GM10847 (cell line): ENCODE data around the gene MRPL4.

Experiments
- POLR2A ChIP-seq: IDR thresholded peaks from 2 replicates; pipeline ENCODE4 v1.6.1; 2011; ENCODE audit not compliant: insufficient read length; ENCODE audit errors: extremely low read depth

The MRPL4 gene

DNA sequence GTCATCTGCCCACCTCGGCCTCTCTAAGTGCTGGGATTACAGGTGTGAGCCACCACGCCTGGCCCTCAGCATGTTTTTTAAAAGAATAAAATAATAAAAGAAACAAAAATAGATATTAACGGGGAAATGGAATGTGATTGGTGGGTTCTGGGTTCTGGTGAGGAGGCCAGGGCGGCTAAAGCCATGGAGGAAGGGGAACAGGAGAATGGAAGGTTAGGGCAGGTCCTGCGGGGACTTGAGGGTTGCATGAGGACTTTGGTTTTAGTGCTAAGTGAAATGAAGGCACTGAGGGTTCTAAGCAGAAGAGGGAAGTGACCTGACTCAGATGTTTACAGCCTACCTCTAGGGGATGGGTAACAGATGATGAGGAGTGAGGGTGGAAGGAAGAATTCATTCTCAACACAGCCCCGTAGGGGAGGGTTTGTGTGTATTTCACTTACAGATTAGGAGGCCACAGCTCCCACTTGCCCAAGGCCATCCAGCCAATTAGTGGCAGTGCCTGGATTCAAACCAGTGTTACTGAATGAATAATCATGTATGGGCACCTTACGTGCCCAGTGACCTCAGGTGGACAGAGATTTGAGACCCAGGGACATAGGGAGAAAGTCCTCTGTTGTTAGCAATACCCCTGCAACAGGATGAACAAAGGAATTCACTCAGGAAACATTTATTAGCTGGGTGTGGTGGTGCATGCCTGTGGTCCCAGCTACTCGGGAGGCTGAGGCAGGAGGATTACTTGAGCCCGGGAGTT is 6.7 kb upstream of the MRPL4 start:
- TF ChIP-seq POLR2A, result no peak

DNA sequence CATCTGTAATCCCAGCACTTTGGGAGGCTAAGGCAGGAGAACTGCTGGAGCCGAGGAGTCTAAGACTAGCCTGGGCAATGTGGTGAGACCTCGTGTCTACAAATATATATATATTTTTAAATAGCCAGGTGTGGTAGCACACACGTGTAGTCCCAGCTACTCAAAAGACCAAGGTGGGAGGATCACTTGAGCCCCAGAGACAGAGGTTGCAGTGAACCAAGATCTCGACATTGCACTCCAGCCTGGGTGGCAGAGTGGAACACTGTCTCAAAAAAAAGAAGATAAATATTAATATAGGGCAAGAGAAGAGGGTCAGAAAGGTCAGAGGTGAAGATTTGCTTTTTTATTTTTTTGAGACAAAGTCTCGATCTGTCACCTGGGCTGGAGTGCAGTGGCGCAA is 5.5 kb upstream of the MRPL4 start:
- TF ChIP-seq POLR2A, result no peak

DNA sequence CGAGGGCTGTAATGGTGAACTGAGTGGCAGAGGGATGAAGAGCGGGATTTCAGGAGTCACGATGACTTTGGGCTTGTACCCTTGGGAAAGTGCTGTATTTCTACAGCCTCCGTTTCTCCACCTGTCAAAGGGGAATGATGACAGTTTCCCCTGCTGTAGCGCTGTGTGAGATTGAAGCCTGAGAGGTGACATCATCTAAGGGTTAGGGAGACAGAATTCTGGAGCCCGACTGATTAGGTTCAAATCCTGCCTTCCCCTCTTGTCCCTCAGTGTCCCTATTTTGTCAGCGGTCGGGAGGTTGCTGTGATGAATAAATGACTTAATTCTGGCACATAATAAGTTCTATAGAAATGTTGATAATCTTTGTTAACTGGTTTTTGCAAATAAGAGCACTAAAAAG is 693 bp downstream of the MRPL4 start:
- TF ChIP-seq POLR2A, result no peak

DNA sequence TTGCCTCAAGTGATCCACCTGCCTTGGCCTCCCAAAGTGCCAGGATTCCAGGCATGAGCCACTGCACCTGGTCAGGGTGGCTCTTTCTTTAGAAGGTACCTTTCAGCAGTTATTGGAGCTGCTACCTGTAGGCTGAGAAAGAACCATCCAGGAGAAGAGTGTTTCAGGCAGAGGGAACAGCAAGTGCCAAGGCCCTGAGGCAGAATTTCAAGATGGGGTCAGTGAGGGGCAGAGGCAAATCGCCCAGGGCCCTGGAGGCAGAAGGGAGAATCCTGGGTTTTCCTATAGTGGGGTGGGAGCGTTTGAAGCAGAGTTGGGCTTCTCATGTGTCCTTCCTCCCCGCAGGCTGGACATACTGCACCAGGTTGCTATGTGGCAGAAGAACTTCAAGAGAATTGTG is 2.2 kb downstream of the MRPL4 start:
- no peak for TF ChIP-seq POLR2A

DNA sequence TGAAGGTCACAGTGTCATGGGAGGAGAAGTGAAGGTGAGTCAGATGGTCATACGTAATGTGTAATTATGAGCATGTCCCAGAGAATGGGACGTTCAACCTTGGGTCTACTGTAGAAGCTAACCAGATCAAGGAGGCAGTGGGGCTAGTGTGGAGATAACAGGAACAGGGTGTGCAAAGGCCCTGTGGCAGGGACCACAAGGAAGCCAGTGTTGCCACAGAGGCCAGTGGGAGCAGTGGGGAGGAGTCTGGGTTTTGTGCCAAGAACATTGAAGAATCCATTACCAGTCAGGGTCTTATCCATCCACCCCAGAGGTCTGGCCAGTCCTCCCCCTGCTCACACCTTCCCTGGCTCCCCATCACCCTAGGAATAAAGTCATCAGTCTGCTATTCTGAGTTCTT is 3.3 kb downstream of the MRPL4 start:
- no peak for TF ChIP-seq POLR2A

GRCh38 chr19:10256551-10256950 is 4.5 kb downstream of the MRPL4 start:
- no peak for TF ChIP-seq POLR2A

DNA sequence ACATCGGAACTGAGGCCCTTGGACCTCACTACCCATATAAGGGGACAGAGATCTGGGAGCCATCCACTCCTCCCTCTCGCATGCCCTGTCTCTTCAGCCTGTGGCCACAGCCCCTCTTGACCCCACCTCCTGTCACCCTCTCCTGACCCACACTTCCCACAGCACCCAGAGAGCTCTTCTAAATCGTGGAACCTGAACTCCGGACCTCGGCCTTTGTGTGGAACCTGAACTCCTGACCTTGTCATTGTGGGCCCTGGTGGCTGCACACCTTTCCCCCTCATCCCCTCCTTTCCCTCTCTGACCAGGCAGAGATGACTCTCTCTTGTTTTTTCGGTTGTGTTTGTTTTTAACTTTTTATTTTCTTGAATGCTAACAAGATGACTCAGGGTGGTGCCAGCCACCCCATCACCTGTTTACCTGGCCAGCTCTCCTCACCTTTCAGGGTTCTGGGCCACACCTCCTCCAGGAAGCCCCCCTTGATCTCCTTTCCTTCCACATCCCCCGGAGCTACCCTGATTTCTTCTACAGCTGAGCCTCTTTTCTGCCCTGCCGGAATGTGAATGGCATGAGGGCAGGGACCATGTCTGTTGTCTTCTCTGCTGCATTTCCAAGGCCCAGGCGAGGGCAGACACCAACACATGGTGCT is 5.1 kb downstream of the MRPL4 start:
- TF ChIP-seq POLR2A, result no peak

DNA sequence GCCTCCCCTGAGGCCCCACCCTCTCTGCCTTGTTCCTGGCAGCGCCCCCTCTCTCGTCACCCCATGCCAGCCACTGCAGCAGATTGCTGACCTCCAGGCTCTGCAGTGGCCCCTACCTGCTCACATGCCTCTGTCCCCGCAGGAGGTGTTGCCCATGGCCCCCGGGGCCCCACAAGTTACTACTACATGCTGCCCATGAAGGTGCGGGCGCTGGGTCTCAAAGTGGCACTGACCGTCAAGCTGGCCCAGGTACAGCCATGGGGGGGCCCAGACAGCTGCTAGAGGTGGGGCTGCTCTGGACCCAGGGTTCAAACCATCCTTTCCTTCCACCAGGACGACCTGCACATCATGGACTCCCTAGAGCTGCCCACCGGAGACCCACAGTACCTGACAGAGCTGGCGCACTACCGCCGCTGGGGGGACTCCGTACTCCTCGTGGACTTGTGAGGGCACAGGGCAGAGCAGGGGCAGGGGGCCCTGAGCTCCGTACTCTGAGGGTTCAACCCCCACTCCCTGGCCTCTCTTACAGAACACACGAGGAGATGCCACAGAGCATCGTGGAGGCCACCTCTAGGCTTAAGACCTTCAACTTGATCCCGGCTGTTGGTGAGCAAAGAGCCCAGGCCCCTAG is 6.2 kb downstream of the MRPL4 start:
- no peak for TF ChIP-seq POLR2A

- TF ChIP-seq POLR2A, result no peak
Measured at GRCh38 chr19:10259162-10259905, 7.3 kb downstream of the MRPL4 start.

DNA sequence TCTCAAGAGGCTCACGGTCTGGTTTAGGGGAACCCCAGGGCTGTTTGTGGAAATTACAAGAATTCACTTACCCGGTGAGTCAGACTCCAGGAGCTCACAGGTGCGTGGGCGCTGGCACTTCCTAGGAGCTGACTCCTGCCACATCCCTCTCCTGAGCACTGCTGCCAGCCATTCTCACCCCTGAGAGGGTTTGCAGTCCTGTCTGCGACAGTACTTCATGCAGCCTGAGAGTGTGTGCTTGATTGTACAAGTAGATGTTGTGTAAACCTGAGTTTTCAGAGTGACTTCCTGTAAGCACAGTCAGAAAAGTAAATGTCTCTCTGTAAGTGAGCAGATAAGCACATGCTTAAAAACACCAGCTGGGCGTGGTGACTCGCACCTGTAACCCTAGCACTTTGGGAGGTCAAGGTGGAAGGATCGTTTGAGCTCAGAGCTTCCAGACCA is 8.1 kb downstream of the MRPL4 start:
- no peak for TF ChIP-seq POLR2A

DNA sequence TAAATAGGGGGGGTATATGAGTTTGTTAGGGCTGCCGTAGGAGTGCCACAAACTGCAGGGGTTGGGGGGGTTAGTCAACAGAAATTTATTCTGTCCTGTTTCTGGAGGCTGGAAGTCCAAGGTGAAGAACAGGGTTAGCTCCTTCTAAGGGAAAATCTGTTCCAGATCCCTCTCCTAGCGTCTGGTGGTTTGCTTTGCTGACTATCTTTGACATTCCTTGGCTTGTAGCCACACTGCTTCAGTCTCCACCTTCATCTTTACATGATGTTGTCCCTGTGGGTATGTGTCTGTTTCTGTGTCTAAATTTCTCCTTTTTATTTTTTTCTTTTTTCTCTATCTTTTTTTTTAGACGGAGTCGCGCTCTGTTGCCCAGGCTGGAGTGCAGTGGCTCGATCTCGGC is 10.8 kb downstream of the MRPL4 start:
- no peak for TF ChIP-seq POLR2A

DNA sequence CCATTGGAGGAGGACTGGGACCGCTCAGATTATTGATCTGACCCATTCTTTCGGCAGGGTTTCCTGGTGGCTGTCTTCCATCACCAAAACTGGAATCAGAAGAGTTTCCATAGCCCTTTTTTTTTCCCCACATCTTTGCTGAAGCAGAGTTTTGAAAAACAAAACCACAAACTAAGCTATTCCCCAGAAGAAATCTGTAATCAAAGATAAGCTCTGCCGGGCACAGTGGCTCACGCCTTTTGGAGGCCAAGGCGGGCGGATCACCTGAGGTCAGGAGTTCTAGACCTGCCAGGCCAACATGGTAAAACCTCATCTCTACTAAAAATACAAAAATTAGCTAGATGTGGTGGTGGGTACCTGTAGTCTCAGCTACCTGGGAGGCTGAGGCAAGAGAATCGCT is 14.7 kb downstream of the MRPL4 start:
- TF ChIP-seq POLR2A, result no peak

GRCh38 chr19:10268071-10268470 is 16.1 kb downstream of the MRPL4 start:
- no peak for TF ChIP-seq POLR2A

DNA sequence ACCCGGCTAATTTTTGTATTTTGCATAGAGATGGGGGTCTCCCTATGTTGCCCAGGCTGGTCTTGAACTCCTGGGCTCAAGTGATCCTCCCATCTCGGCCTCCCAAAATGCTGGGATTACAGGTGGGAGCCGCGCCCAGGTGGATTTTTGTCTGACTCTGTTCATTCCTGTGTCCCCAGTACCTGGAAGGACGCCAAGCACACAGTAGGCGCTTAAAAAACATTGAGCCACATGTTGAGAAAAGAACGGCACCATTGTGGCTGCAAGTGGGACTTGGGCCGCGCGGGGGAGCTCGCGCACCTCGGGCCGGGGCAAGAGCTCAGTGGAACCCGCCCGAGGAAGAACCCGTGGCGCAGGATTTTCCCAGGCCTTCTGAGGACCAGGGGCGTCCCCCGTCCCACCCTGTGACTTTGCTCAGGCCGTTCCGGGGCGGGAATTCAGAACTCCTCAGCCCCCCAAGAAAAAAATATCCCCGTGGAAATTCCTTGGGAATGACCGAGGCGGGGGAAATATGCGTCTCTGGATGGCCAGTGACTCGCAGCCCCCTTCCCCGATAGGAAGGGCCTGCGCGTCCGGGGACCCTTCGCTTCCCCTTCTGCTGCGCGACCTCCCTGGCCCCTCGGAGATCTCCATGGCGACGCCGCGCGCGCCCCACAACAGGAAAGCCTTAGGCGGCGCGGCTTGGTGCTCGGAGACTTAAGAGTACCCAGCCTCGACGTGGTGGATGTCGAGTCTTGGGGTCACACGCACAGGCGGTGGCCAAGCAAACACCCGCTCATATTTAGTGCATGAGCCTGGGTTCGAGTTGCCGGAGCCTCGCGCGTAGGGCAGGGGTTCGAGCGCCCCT is 17.5 kb downstream of the MRPL4 start:
- TF ChIP-seq POLR2A, result no peak

GRCh38 chr19:10270180-10270615 is 18.2 kb downstream of the MRPL4 start:
- TF ChIP-seq POLR2A, result no peak
